SK-N-SH treated with all-trans-retinoic acid at 6 μM for 48 hours (cell line): ENCODE data around the gene SON.

Experiments
- ATAC-seq: fragments of 200-7000 bp; cut with Tn5 transposase; 3 replicates; pipeline ENCODE4 v1.9.1; 2020; ENCODE audit warnings: mild to moderate bottlenecking, moderate library complexity
- ARNTL ChIP-seq: fragments of 450-650 bp; formaldehyde crosslinking; IDR thresholded peaks from 2 replicates; pipeline ENCODE4 v1.5.0; 2020; ENCODE audit warnings: low read depth, mild to moderate bottlenecking, moderate library complexity, borderline replicate concordance
- BACH2 ChIP-seq: fragments of 250-450 bp; sonication (Bioruptor Pico); IDR thresholded peaks from 2 replicates; pipeline ENCODE4 v1.9.0; 2021; ENCODE audit warnings: mild to moderate bottlenecking, borderline replicate concordance
- CSDC2 ChIP-seq: fragments of 250-450 bp; sonication (Bioruptor Pico); IDR thresholded peaks from 2 replicates; pipeline ENCODE4 v1.5.0; 2020; ENCODE audit warnings: mild to moderate bottlenecking, moderate library complexity
- ESRRG ChIP-seq: fragments of 250-450 bp; sonication (Bioruptor Pico); IDR thresholded peaks from 2 replicates; pipeline ENCODE4 v1.6.1; 2021; ENCODE audit warnings: mild to moderate bottlenecking
- GLIS3 ChIP-seq: fragments of 250-450 bp; sonication (Bioruptor Pico); IDR thresholded peaks from 2 replicates; pipeline ENCODE4 v1.5.0; 2020; ENCODE audit warnings: mild to moderate bottlenecking, moderate library complexity
- OSR1 ChIP-seq: fragments of 250-450 bp; sonication (Bioruptor Pico); IDR thresholded peaks from 2 replicates; pipeline ENCODE4 v1.8.0; 2022; ENCODE audit warnings: moderate library complexity, mild to moderate bottlenecking, inconsistent platforms
- PPARA ChIP-seq: fragments of 250-450 bp; sonication (Bioruptor Pico); IDR thresholded peaks from 2 replicates; pipeline ENCODE4 v1.5.0; 2020; ENCODE audit warnings: mild to moderate bottlenecking, borderline replicate concordance
- RARB ChIP-seq: fragments of 250-450 bp; sonication (Bioruptor Pico); IDR thresholded peaks from 2 replicates; pipeline ENCODE4 v1.8.0; 2021; ENCODE audit warnings: mild to moderate bottlenecking, moderate library complexity
- SNAI2 ChIP-seq: fragments of 250-450 bp; sonication (Bioruptor Pico); IDR thresholded peaks from 2 replicates; pipeline ENCODE4 v1.5.0; 2020; ENCODE audit warnings: mild to moderate bottlenecking, moderate library complexity
- TCF4 ChIP-seq: fragments of 250-450 bp; sonication (Bioruptor Pico); IDR thresholded peaks from 2 replicates; pipeline ENCODE4 v1.8.0; 2021; ENCODE audit warnings: mild to moderate bottlenecking, moderate library complexity, borderline replicate concordance
- TOX ChIP-seq: fragments of 250-450 bp; sonication (Bioruptor Pico); IDR thresholded peaks from 2 replicates; pipeline ENCODE4 v1.8.0; 2021; ENCODE audit warnings: mild to moderate bottlenecking, moderate library complexity, borderline replicate concordance
- ZC3H10 ChIP-seq: fragments of 250-450 bp; sonication (Bioruptor Pico); IDR thresholded peaks from 2 replicates; pipeline ENCODE4 v1.5.1; 2021; ENCODE audit warnings: mild to moderate bottlenecking, moderate library complexity
- ZFP3 ChIP-seq: fragments of 250-450 bp; sonication (Bioruptor Pico); IDR thresholded peaks from 2 replicates; pipeline ENCODE4 v1.5.0; 2020; ENCODE audit warnings: mild to moderate bottlenecking, moderate library complexity
- ZFP30 ChIP-seq: fragments of 450-650 bp; formaldehyde crosslinking; IDR thresholded peaks from 2 replicates; pipeline ENCODE4 v1.5.0; 2022; ENCODE audit warnings: mild to moderate bottlenecking, moderate library complexity
- ZNF565 ChIP-seq: fragments of 450-650 bp; formaldehyde crosslinking; conservative IDR thresholded peaks from 2 replicates; pipeline ENCODE4 v1.5.0; 2020; ENCODE audit warnings: low read depth, mild to moderate bottlenecking, moderate library complexity
- ZNF70 ChIP-seq: fragments of 450-650 bp; formaldehyde crosslinking; IDR thresholded peaks from 2 replicates; pipeline ENCODE4 v1.5.0; 2020; ENCODE audit warnings: mild to moderate bottlenecking, moderate library complexity
- ZNF8 ChIP-seq: fragments of 450-650 bp; formaldehyde crosslinking; IDR thresholded peaks from 2 replicates; pipeline ENCODE4 v1.5.0; 2020; ENCODE audit warnings: mild to moderate bottlenecking, moderate library complexity
- TF ChIP-seq, protein P1 (sequence below): fragments of 250-450 bp; sonication (Bioruptor Pico); IDR thresholded peaks from 2 replicates; pipeline ENCODE4 v1.8.0; 2020; ENCODE audit warnings: mild to moderate bottlenecking, moderate library complexity, borderline replicate concordance
- TF ChIP-seq, protein P2 (sequence below): fragments of 250-450 bp; sonication (Bioruptor Pico); IDR thresholded peaks from 2 replicates; pipeline ENCODE4 v1.5.1; 2021; ENCODE audit warnings: mild to moderate bottlenecking, moderate library complexity
- TF ChIP-seq, protein P3 (sequence below): fragments of 250-450 bp; sonication (Bioruptor Pico); IDR thresholded peaks from 2 replicates; pipeline ENCODE4 v1.8.0; 2021; ENCODE audit warnings: low read depth, mild to moderate bottlenecking, moderate library complexity, borderline replicate concordance
- TF ChIP-seq, protein P4 (sequence below): fragments of 250-450 bp; sonication (Bioruptor Pico); IDR thresholded peaks from 2 replicates; pipeline ENCODE4 v1.5.1; 2020; ENCODE audit warnings: low read depth, mild to moderate bottlenecking, moderate library complexity
- TF ChIP-seq, protein P5 (sequence below): fragments of 250-450 bp; sonication (Bioruptor Pico); IDR thresholded peaks from 2 replicates; pipeline ENCODE4 v1.5.0; 2020; ENCODE audit warnings: mild to moderate bottlenecking, moderate library complexity

SON gene

DNA sequence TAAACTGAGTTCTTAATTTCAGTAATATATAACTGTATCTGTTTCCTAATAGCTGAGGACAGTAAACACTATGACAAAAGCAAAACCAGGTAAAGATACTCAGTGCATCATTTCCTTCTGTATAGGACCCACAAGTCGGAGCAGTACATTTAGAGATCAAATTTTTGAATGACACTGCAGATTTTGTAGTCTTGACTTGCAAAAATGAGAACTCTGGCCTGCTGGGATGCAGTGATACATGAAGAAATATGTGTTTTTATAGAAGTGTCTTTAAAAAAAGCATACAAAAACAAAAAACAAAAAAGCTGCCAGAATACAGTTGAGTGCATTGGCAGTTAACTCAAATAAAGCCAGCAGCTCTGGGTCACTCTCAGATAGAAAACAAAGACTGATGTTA is 19.9 kb upstream of the SON start:
- ATAC-seq, result no peak
- TF ChIP-seq ZNF565 (CRISPR knock-in tag), result no peak
- TF ChIP-seq ZNF8 (CRISPR knock-in tag), result no peak
- no peak for TF ChIP-seq ZFP30 (CRISPR knock-in tag)
- TF ChIP-seq ZC3H10, result no peak
- TF ChIP-seq BACH2 (CRISPR knock-in tag), result no peak
- TF ChIP-seq RARB, result no peak
- no peak for TF ChIP-seq TOX (CRISPR knock-in tag)
- TF ChIP-seq, protein P1, sequence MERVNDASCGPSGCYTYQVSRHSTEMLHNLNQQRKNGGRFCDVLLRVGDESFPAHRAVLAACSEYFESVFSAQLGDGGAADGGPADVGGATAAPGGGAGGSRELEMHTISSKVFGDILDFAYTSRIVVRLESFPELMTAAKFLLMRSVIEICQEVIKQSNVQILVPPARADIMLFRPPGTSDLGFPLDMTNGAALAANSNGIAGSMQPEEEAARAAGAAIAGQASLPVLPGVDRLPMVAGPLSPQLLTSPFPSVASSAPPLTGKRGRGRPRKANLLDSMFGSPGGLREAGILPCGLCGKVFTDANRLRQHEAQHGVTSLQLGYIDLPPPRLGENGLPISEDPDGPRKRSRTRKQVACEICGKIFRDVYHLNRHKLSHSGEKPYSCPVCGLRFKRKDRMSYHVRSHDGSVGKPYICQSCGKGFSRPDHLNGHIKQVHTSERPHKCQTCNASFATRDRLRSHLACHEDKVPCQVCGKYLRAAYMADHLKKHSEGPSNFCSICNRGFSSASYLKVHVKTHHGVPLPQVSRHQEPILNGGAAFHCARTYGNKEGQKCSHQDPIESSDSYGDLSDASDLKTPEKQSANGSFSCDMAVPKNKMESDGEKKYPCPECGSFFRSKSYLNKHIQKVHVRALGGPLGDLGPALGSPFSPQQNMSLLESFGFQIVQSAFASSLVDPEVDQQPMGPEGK (CRISPR knock-in tag), result no peak
- TF ChIP-seq ARNTL (CRISPR knock-in tag), result no peak
- TF ChIP-seq CSDC2 (CRISPR knock-in tag), result no peak
- no peak for TF ChIP-seq SNAI2 (CRISPR knock-in tag)
- TF ChIP-seq, protein P2, sequence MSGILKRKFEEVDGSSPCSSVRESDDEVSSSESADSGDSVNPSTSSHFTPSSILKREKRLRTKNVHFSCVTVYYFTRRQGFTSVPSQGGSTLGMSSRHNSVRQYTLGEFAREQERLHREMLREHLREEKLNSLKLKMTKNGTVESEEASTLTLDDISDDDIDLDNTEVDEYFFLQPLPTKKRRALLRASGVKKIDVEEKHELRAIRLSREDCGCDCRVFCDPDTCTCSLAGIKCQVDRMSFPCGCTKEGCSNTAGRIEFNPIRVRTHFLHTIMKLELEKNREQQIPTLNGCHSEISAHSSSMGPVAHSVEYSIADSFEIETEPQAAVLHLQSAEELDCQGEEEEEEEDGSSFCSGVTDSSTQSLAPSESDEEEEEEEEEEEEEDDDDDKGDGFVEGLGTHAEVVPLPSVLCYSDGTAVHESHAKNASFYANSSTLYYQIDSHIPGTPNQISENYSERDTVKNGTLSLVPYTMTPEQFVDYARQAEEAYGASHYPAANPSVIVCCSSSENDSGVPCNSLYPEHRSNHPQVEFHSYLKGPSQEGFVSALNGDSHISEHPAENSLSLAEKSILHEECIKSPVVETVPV (CRISPR knock-in tag), result no peak
- no peak for TF ChIP-seq PPARA (CRISPR knock-in tag)
- TF ChIP-seq, protein P3, sequence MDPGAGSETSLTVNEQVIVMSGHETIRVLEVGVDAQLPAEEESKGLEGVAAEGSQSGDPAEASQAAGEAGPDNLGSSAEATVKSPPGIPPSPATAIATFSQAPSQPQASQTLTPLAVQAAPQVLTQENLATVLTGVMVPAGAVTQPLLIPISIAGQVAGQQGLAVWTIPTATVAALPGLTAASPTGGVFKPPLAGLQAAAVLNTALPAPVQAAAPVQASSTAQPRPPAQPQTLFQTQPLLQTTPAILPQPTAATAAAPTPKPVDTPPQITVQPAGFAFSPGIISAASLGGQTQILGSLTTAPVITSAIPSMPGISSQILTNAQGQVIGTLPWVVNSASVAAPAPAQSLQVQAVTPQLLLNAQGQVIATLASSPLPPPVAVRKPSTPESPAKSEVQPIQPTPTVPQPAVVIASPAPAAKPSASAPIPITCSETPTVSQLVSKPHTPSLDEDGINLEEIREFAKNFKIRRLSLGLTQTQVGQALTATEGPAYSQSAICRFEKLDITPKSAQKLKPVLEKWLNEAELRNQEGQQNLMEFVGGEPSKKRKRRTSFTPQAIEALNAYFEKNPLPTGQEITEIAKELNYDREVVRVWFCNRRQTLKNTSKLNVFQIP, result no peak
- TF ChIP-seq, protein P4, sequence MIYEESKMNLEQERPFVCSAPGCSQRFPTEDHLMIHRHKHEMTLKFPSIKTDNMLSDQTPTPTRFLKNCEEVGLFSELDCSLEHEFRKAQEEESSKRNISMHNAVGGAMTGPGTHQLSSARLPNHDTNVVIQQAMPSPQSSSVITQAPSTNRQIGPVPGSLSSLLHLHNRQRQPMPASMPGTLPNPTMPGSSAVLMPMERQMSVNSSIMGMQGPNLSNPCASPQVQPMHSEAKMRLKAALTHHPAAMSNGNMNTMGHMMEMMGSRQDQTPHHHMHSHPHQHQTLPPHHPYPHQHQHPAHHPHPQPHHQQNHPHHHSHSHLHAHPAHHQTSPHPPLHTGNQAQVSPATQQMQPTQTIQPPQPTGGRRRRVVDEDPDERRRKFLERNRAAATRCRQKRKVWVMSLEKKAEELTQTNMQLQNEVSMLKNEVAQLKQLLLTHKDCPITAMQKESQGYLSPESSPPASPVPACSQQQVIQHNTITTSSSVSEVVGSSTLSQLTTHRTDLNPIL (CRISPR knock-in tag), result no peak
- no peak for TF ChIP-seq ZFP3 (CRISPR knock-in tag)
- TF ChIP-seq TCF4 (CRISPR knock-in tag), result no peak
- no peak for TF ChIP-seq OSR1 (CRISPR knock-in tag)
- TF ChIP-seq ZNF70 (CRISPR knock-in tag), result no peak
- TF ChIP-seq GLIS3, result no peak

DNA sequence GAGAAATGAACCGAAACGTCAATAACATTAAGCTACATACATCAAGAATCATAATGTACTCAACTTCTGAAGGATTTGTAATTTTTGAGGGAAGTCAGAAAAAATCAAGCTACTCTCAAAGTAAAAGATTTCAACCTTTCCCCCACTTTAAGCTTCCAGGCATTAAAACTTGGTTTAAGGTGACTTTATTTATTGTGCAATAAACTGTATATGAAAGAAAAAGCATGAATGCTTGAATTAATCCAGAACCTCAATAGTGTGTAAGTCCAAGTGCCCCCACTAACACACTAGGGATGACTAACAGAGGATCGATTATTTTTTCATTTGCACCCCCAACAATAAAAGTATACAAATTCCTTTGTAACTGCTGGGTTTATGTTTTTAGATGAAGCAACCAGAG is 11.8 kb upstream of the SON start:
- TF ChIP-seq, protein P5, sequence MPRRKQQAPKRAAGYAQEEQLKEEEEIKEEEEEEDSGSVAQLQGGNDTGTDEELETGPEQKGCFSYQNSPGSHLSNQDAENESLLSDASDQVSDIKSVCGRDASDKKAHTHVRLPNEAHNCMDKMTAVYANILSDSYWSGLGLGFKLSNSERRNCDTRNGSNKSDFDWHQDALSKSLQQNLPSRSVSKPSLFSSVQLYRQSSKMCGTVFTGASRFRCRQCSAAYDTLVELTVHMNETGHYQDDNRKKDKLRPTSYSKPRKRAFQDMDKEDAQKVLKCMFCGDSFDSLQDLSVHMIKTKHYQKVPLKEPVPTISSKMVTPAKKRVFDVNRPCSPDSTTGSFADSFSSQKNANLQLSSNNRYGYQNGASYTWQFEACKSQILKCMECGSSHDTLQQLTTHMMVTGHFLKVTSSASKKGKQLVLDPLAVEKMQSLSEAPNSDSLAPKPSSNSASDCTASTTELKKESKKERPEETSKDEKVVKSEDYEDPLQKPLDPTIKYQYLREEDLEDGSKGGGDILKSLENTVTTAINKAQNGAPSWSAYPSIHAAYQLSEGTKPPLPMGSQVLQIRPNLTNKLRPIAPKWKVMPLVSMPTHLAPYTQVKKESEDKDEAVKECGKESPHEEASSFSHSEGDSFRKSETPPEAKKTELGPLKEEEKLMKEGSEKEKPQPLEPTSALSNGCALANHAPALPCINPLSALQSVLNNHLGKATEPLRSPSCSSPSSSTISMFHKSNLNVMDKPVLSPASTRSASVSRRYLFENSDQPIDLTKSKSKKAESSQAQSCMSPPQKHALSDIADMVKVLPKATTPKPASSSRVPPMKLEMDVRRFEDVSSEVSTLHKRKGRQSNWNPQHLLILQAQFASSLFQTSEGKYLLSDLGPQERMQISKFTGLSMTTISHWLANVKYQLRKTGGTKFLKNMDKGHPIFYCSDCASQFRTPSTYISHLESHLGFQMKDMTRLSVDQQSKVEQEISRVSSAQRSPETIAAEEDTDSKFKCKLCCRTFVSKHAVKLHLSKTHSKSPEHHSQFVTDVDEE (CRISPR knock-in tag), result no peak
- TF ChIP-seq GLIS3 (no peak), ZFP3 (CRISPR knock-in tag) (no peak), TOX (CRISPR knock-in tag) (no peak), CSDC2 (CRISPR knock-in tag) (no peak), BACH2 (CRISPR knock-in tag) (no peak), TCF4 (CRISPR knock-in tag) (no peak)

DNA sequence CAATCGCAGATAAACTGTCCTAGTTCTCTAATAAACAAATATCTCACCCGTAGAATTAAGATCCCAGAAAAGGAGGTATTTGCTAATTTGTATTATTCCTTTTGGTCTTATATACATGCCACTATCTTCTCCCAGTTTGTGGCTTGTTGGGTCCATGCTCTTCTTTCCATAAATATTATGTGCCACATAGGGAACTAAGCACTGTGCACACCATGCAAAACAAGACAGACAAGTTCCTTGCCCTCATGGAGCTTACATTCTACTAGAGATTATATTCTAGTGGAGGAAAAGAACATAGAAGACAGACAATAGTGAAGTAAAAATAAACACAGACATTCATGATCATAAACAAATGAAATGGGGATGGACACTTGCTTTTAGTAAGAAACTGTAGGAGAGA is 5.6 kb upstream of the SON start:
- no peak for ATAC-seq
- TF ChIP-seq ESRRG (no peak), CSDC2 (CRISPR knock-in tag) (no peak), ZFP30 (CRISPR knock-in tag) (no peak), ARNTL (CRISPR knock-in tag) (no peak), OSR1 (CRISPR knock-in tag) (no peak), ZNF565 (CRISPR knock-in tag) (no peak)
- TF ChIP-seq, protein P5 (CRISPR knock-in tag), result no peak
- TF ChIP-seq, protein P1 (CRISPR knock-in tag), result no peak
- TF ChIP-seq, protein P4 (CRISPR knock-in tag), result no peak

More for the DNA sequence above, 11.8 kb upstream of the SON start:
- no peak for ATAC-seq
